Natural killer cell (primary cell): ENCODE measurements around the gene GRM2. TPM values are rescaled to one million over a fixed set of nuclear protein-coding genes. Genes with fewer than 3 reads are reported as not detected.

Source experiments
- ATAC-seq, 3 donors: fragments of 150-1000 bp in 2 of 3; fragments of 200-7000 bp in 1 of 3; cut with Tn5 transposase; 1 replicate in 1 of 3; 2 replicates in 2 of 3; pipeline ENCODE4 v1.10.0; 2021; ENCODE audit warnings: mild to moderate bottlenecking in 2 of 3, moderate library complexity in 2 of 3
- DNase-seq, 2 donors: peaks; one replicate each; pipeline versions ENCODE4 v3.0.0 to v3.0.0-alpha.2; 2013 to 2021; ENCODE audit warnings: mixed read lengths in 1 of 2
- H3K27ac ChIP-seq: one replicate; pipeline ENCODE4 v1.5.1; 2013; ENCODE audit warnings: mild to moderate bottlenecking, low read length
- H3K27me3 ChIP-seq: one replicate; pipeline ENCODE4 v1.6.1; 2013; ENCODE audit warnings: low read length; ENCODE audit not compliant: control insufficient read depth, insufficient read depth
- H3K36me3 ChIP-seq: one replicate; pipeline ENCODE4 v1.6.1; 2013; ENCODE audit warnings: low read length; ENCODE audit not compliant: control insufficient read depth, insufficient read depth
- H3K4me1 ChIP-seq: one replicate; pipeline ENCODE4 v1.6.1; 2013; ENCODE audit warnings: low read length; ENCODE audit not compliant: control insufficient read depth, insufficient read depth
- H3K4me3 ChIP-seq: one replicate; pipeline ENCODE4 v1.5.1; 2013; ENCODE audit warnings: low read length
- H3K9me3 ChIP-seq: one replicate; pipeline ENCODE4 v1.6.1; 2013; ENCODE audit warnings: low read length; ENCODE audit not compliant: control insufficient read depth, insufficient read depth
- H3K27ac Mint-ChIP-seq, 2 donors: one replicate each; pipeline ENCODE4 v1.8.0; 2022; ENCODE audit warnings: mild to moderate bottlenecking in 2 of 2, mixed read lengths in 2 of 2, moderate library complexity in 1 of 2
- H3K27me3 Mint-ChIP-seq, 2 donors: one replicate each; pipeline ENCODE4 v1.8.0; 2022; ENCODE audit warnings: low read depth in 2 of 2, mixed read lengths in 2 of 2
- H3K36me3 Mint-ChIP-seq: one replicate; pipeline ENCODE4 v1.8.0; 2022; ENCODE audit warnings: mixed read lengths
- H3K4me1 Mint-ChIP-seq, 2 donors: one replicate each; pipeline ENCODE4 v1.8.0; 2022; ENCODE audit warnings: mixed read lengths in 2 of 2
- H3K4me3 Mint-ChIP-seq: one replicate; pipeline ENCODE4 v1.8.0; 2022; ENCODE audit warnings: mild to moderate bottlenecking, moderate library complexity, mixed read lengths
- H3K9me3 Mint-ChIP-seq, 2 donors: one replicate each; pipeline ENCODE4 v1.8.0; 2022; ENCODE audit warnings: mixed read lengths in 2 of 2
- CTCF ChIP-seq: fragments of 200-600 bp; IDR thresholded peaks from one replicate; pipeline ENCODE4 v1.8.0; 2022; ENCODE audit warnings: antibody characterized with exemption
- WGBS: methylation state at CpG from one replicate; pipeline ENCODE4 v1.1.7; 2013; ENCODE audit warnings: missing lambda C conversion rate; ENCODE audit not compliant: insufficient coverage; 5-methylcytosine and 5-hydroxymethylcytosine counted together
- intact Hi-C: fragments of 100-400 bp; cut with micrococcal nuclease; formaldehyde crosslinking; loops from one replicate; pipeline ENCODE4 v1.14.2; 2022
- total RNA-seq, 4 donors: library from RNA; stranded (reverse); fragments of 120-200 nt in 1 of 4; gene quantifications; one replicate each; pipeline versions ENCODE4 v1.2.3 to v1.2.4, GENCODE V29; 2013 to 2022

The GRM2 gene
- total RNA-seq, 3 donors from 2014 or later (not counting 1 experiment from before 2014, with no cell fraction given), result 5.6 to 8.0 (median 7.4) TPM

- H3K36me3 Mint-ChIP-seq, result peaks cover 7% of the 10 kb centered on the region
- no peaks in the 10 kb centered on the region for H3K27me3 ChIP-seq
- H3K4me3 ChIP-seq, result no peak overlapping the region
- peak overlapping the region; percentile 81 for H3K27ac Mint-ChIP-seq
- DNase-seq (no peak), ATAC-seq (no peak)
- H3K4me3 Mint-ChIP-seq, result no peak overlapping the region
- WGBS, result 96% methylated on average over 4 of the region's 4 CpGs
- TF ChIP-seq CTCF, result no peak
- peaks cover 65 to 84% of the 10 kb centered on the region in 2 donors for H3K4me1 Mint-ChIP-seq
- no peaks in the 10 kb centered on the region for H3K27me3 Mint-ChIP-seq
- H3K4me1 ChIP-seq, result peaks cover 82% of the 10 kb centered on the region
- no peak overlapping the region for H3K27ac ChIP-seq
- intact Hi-C loops, result no loop called here
- H3K9me3 Mint-ChIP-seq, result no peaks in the 10 kb centered on the region
- H3K9me3 ChIP-seq, result no peaks in the 10 kb centered on the region
- H3K36me3 ChIP-seq, result peaks cover 20% of the 10 kb centered on the region
Observed at GRCh38 chr3:51679318-51679717, 27.6 kb upstream of the GRM2 start.

GRCh38 chr3:51679777-51680176, 27.1 kb upstream of the GRM2 start:
- ATAC-seq (no peak), DNase-seq (no peak)
- H3K4me1 Mint-ChIP-seq, result peaks cover 64 to 83% of the 10 kb centered on the region in 2 donors
- peaks cover 83% of the 10 kb centered on the region for H3K4me1 ChIP-seq
- H3K4me3 ChIP-seq, result no peak overlapping the region
- H3K36me3 Mint-ChIP-seq, result peaks cover 7% of the 10 kb centered on the region
- no peak for TF ChIP-seq CTCF
- H3K9me3 ChIP-seq, result no peaks in the 10 kb centered on the region
- H3K27ac Mint-ChIP-seq, result peak overlapping the region; percentile 81
- H3K9me3 Mint-ChIP-seq, result no peaks in the 10 kb centered on the region
- H3K4me3 Mint-ChIP-seq, result no peak overlapping the region
- H3K36me3 ChIP-seq, result peaks cover 23% of the 10 kb centered on the region
- WGBS, result 75% methylated on average over 7 of the region's 7 CpGs
- no peak overlapping the region for H3K27ac ChIP-seq
- no peaks in the 10 kb centered on the region for H3K27me3 ChIP-seq
- intact Hi-C loops, result no loop called here
- H3K27me3 Mint-ChIP-seq, result no peaks in the 10 kb centered on the region

- WGBS, result 91% methylated on average over 6 of the region's 6 CpGs
- Histone ChIP-seq H3K27me3 (no peaks in the 10 kb centered on the region), H3K4me3 (no peak overlapping the region), H3K27ac (no peak overlapping the region), H3K4me1 (peaks cover 83% of the 10 kb centered on the region), H3K9me3 (no peaks in the 10 kb centered on the region), H3K36me3 (peaks cover 23% of the 10 kb centered on the region)
- no peak for TF ChIP-seq CTCF
- no peak for ATAC-seq
- peaks cover 63 to 83% of the 10 kb centered on the region in 2 donors for H3K4me1 Mint-ChIP-seq
- no peaks in the 10 kb centered on the region for H3K9me3 Mint-ChIP-seq
- intact Hi-C loops, result no loop called here
- no peaks in the 10 kb centered on the region for H3K27me3 Mint-ChIP-seq
- no peak overlapping the region for H3K4me3 Mint-ChIP-seq
- peak overlapping the region; percentile 81 for H3K27ac Mint-ChIP-seq
- DNase-seq, result no peak
- peaks cover 7% of the 10 kb centered on the region for H3K36me3 Mint-ChIP-seq
Observed at GRCh38 chr3:51680196-51680595, 26.7 kb upstream of the GRM2 start.

GRCh38 chr3:51680663-51681230, 26.1 kb upstream of the GRM2 start:
- 100% methylated on average over 2 of the region's 2 CpGs for WGBS
- intact Hi-C loops, result no loop called here
- Histone ChIP-seq H3K4me1 (peaks cover 83% of the 10 kb centered on the region), H3K36me3 (peaks cover 20% of the 10 kb centered on the region), H3K9me3 (no peaks in the 10 kb centered on the region), H3K27ac (peak overlapping the region; percentile 57), H3K4me3 (no peak overlapping the region), H3K27me3 (no peaks in the 10 kb centered on the region)
- Mint-ChIP-seq H3K27me3 (no peaks in the 10 kb centered on the region), H3K4me1 (peaks cover 63 to 83% of the 10 kb centered on the region in 2 donors), H3K9me3 (no peaks in the 10 kb centered on the region), H3K27ac (peak overlapping the region; percentile 81), H3K4me3 (peak overlapping the region; percentile 86), H3K36me3 (peaks cover 2% of the 10 kb centered on the region)
- TF ChIP-seq CTCF, result no peak
- DNase-seq (no peak), ATAC-seq (no peak)
